PC-9 (cell line): ENCODE measurements around the gene GAD1. TPM values are rescaled to one million over a fixed set of nuclear protein-coding genes. Genes with fewer than 3 reads are reported as not detected.

Experiments
- BruUV-seq: library from RNA; stranded (reverse); fragments of 400-500 nt; replicated peaks from 2 replicates; lab custom pipeline; 2021; lab: Mats Ljungman, UMichigan
- CTCF ChIA-PET: fragments of 300-600 bp; sonication (Branson Sonifier 250); formaldehyde crosslinking; loops from one replicate; lab custom pipeline; 2022; ENCODE audit warnings: antibody characterized with exemption; lab: Charles Lee
- POLR2A ChIA-PET: fragments of 300-600 bp; sonication (Branson Sonifier 250); formaldehyde crosslinking; loops from one replicate; lab custom pipeline; 2022; ENCODE audit warnings: antibody characterized with exemption; ENCODE audit not compliant: unreplicated experiment; lab: Charles Lee
- DNase-seq, 2 experiments: peaks; one replicate each; pipeline versions ENCODE4 v3.0.0 to v3.0.0-alpha.2; 2015 to 2022; ENCODE audit warnings: mixed read lengths in 1 of 2
- H2AFZ ChIP-seq: fragments of 200-600 bp; sonication (generic); 2 replicates; pipeline ENCODE4 v1.8.1; 2017; ENCODE audit warnings: antibody characterized with exemption
- H3F3A ChIP-seq: fragments of 200-600 bp; sonication (generic); 2 replicates; pipeline ENCODE4 v1.8.1; 2017; ENCODE audit warnings: antibody characterized with exemption, mild to moderate bottlenecking, low read depth; ENCODE audit not compliant: insufficient read depth
- H3K27ac ChIP-seq: fragments of 200-600 bp; sonication (generic); 2 replicates; pipeline ENCODE4 v1.6.1; 2016; ENCODE audit warnings: mixed run types
- H3K27me3 ChIP-seq: fragments of 200-600 bp; sonication (generic); 2 replicates; pipeline ENCODE4 v1.6.1; 2016; ENCODE audit warnings: low read depth, mixed run types; ENCODE audit not compliant: insufficient read depth
- H3K36me3 ChIP-seq: fragments of 200-600 bp; sonication (generic); 2 replicates; pipeline ENCODE4 v1.6.1; 2016; ENCODE audit warnings: low read depth, mixed run types
- H3K4me1 ChIP-seq: fragments of 200-600 bp; sonication (generic); replicated peaks from 2 replicates; pipeline ENCODE4 v1.6.1; 2016; ENCODE audit warnings: mixed run types; ENCODE audit not compliant: insufficient read depth
- H3K4me2 ChIP-seq: fragments of 200-600 bp; sonication (generic); 2 replicates; pipeline ENCODE4 v1.6.1; 2017; ENCODE audit warnings: mixed run types
- H3K4me3 ChIP-seq: fragments of 200-600 bp; sonication (generic); 2 replicates; pipeline ENCODE4 v1.6.1; 2016; ENCODE audit warnings: mixed run types
- H3K79me2 ChIP-seq: fragments of 200-600 bp; sonication (generic); 2 replicates; pipeline ENCODE4 v1.6.1; 2017; ENCODE audit warnings: low read depth, mixed run types
- H3K9me2 ChIP-seq: fragments of 200-600 bp; sonication (generic); 2 replicates; pipeline ENCODE4 v1.8.1; 2017; ENCODE audit warnings: mild to moderate bottlenecking; ENCODE audit not compliant: insufficient read depth
- H3K9me3 ChIP-seq: fragments of 200-600 bp; sonication (generic); 2 replicates; pipeline ENCODE4 v1.8.1; 2016; ENCODE audit warnings: low read depth; ENCODE audit not compliant: insufficient read depth
- H4K20me1 ChIP-seq: fragments of 200-600 bp; sonication (generic); 2 replicates; pipeline ENCODE4 v1.8.1; 2017; ENCODE audit not compliant: insufficient read depth
- CTCF ChIP-seq: fragments of 200-600 bp; sonication (generic); conservative IDR thresholded peaks from 2 replicates; pipeline ENCODE4 v1.6.1; 2017; ENCODE audit warnings: mixed run types, antibody characterized with exemption, mild to moderate bottlenecking, moderate library complexity
- EZH2 ChIP-seq: fragments of 200-600 bp; sonication (generic); IDR thresholded peaks from 2 replicates; pipeline ENCODE4 v1.8.0; 2017; ENCODE audit warnings: antibody characterized with exemption, low read depth
- intact Hi-C: fragments of 100-400 bp; cut with micrococcal nuclease; formaldehyde crosslinking; loops from one replicate; pipeline ENCODE4 v1.10.0; 2022; ENCODE audit not compliant: unreplicated experiment
- total RNA-seq: library from RNA; stranded (reverse); gene quantifications from 2 replicates; pipeline ENCODE4 v1.2.3, GENCODE V29; 2021

GAD1 gene
- total RNA-seq, 1 experiment from 2014 or later, result 3.5 TPM

DNA sequence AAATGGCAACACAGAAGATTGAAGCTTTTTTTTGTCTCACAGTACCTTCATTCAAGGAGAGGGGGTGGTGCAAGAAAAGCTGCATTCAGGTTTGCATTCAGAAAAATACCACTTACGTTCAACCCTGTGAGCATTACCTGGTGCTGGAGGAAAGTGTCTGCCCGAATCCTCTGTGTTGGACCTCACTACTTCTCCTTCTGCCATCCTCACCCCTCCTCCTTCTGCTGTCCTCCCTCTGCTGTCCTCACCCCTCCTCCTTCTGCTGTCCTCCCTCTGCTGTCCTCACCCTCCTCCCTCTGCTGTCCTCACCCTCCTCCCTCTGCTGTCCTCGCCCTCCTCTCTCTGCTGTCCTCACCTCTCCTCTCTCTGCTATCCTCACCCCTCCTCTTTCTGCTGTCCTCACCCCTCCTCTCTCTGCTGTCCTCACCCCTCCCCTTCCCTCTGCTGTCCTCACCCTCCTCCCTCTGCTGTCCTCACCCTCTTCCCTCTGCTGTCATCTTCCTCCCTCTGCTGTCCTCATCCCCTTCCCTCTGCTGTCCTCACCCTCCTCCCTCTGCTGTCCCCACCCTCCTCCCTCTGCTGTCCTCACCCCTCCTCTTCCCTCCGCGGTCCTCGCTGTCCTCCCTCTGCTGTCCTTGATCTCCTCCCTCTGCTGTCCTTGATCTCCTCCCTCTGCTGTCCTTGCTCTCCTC lies 11.3 kb downstream of the GAD1 start:
- Histone ChIP-seq H3K4me2 (no peak overlapping the region), H3K79me2 (no peaks in the 10 kb centered on the region), H3F3A (no peaks in the 10 kb centered on the region), H3K9me2 (no peaks in the 10 kb centered on the region), H3K4me1 (no peaks in the 10 kb centered on the region), H3K4me3 (no peak overlapping the region), H3K27me3 (0 out of 2 replicates have a peak, but pooled peaks cover 4% of the 10 kb centered on the region), H3K9me3 (no peaks in the 10 kb centered on the region), H2AFZ (no peak overlapping the region), H4K20me1 (no peaks in the 10 kb centered on the region), H3K27ac (no peak overlapping the region), H3K36me3 (no peaks in the 10 kb centered on the region)
- ChIA-PET POLR2A (no interaction called here), CTCF (no interaction called here)
- DNase-seq, result no peak
- intact Hi-C loops, result no loop called here
- TF ChIP-seq EZH2, result no peak
- no peak for TF ChIP-seq CTCF
- BruUV-seq, result no TSS peak

GRCh38 chr2:170828533-170828916 lies 11.8 kb downstream of the GAD1 start:
- DNase-seq, result no peak
- Histone ChIP-seq H3K9me3 (no peaks in the 10 kb centered on the region), H2AFZ (no peak overlapping the region), H3F3A (no peaks in the 10 kb centered on the region), H3K36me3 (no peaks in the 10 kb centered on the region), H3K4me3 (no peak overlapping the region), H3K27ac (no peak overlapping the region), H3K4me1 (no peaks in the 10 kb centered on the region), H3K79me2 (no peaks in the 10 kb centered on the region), H3K4me2 (no peak overlapping the region), H3K27me3 (0 out of 2 replicates have a peak, but pooled peaks cover 4% of the 10 kb centered on the region), H4K20me1 (no peaks in the 10 kb centered on the region), H3K9me2 (no peaks in the 10 kb centered on the region)
- POLR2A ChIA-PET, result no interaction called here
- no TSS peak for BruUV-seq
- CTCF ChIA-PET, result no interaction called here
- TF ChIP-seq CTCF, result no peak
- intact Hi-C loops, result no loop called here

- ChIA-PET POLR2A (no interaction called here), CTCF (no interaction called here)
- no peak overlapping the region for H3K4me2 ChIP-seq
- no peaks in the 10 kb centered on the region for H3K36me3 ChIP-seq
- 0 out of 2 replicates have a peak, but pooled peaks cover 4% of the 10 kb centered on the region for H3K27me3 ChIP-seq
- no peaks in the 10 kb centered on the region for H3K4me1 ChIP-seq
- no peak overlapping the region for H3K4me3 ChIP-seq
- DNase-seq, result no peak
- BruUV-seq, result no TSS peak
- no peaks in the 10 kb centered on the region for H3K9me3 ChIP-seq
- H2AFZ ChIP-seq, result no peak overlapping the region
- H3K9me2 ChIP-seq, result no peaks in the 10 kb centered on the region
- H3F3A ChIP-seq, result no peaks in the 10 kb centered on the region
- no peaks in the 10 kb centered on the region for H3K79me2 ChIP-seq
- H4K20me1 ChIP-seq, result no peaks in the 10 kb centered on the region
- no peak overlapping the region for H3K27ac ChIP-seq
- intact Hi-C loops, result no loop called here
- TF ChIP-seq EZH2 (no peak), CTCF (no peak)
Measured at GRCh38 chr2:170829036-170829435, 12.3 kb downstream of the GAD1 start.
